IPS DF 6.9 (cell line): ENCODE results near the gene ADARB2.

ENCODE experiments used
- DNase-seq: peaks from one replicate; pipeline ENCODE4 v3.0.0-alpha.2; 2013; ENCODE audit warnings: low read depth, low spot score
- H3K27ac ChIP-seq: one replicate; pipeline ENCODE4 v1.5.1; 2013; ENCODE audit warnings: low read length, control low read depth
- H3K27me3 ChIP-seq: 2 replicates; pipeline ENCODE4 v1.6.1; 2013; ENCODE audit warnings: mild to moderate bottlenecking, low read length; ENCODE audit not compliant: control insufficient read depth, insufficient read depth
- H3K36me3 ChIP-seq: 2 replicates; pipeline ENCODE4 v1.6.1; 2013; ENCODE audit warnings: low read length; ENCODE audit not compliant: control insufficient read depth, insufficient read depth
- H3K4me1 ChIP-seq: 2 replicates; pipeline ENCODE4 v1.6.1; 2013; ENCODE audit warnings: low read length; ENCODE audit not compliant: control insufficient read depth, insufficient read depth
- H3K4me3 ChIP-seq: 2 replicates; pipeline ENCODE4 v1.5.1; 2013; ENCODE audit warnings: mild to moderate bottlenecking, low read length
- H3K9me3 ChIP-seq: 2 replicates; pipeline ENCODE4 v1.6.1; 2013; ENCODE audit warnings: low read length, inconsistent platforms; ENCODE audit not compliant: control insufficient read depth, insufficient read depth
- WGBS: extraction: QIAGEN DNeasy Blood & Tissue Kit; methylation state at CpG from one replicate; pipeline ENCODE4 v1.1.7; 2013; ENCODE audit warnings: mixed read lengths, missing lambda C conversion rate; ENCODE audit not compliant: insufficient read length, insufficient coverage; 5-methylcytosine and 5-hydroxymethylcytosine counted together

Gene ADARB2

GRCh38 chr10:1674501-1674900 lies 62.8 kb downstream of the ADARB2 start:
- Histone ChIP-seq H3K9me3 (no peaks in the 10 kb centered on the region), H3K27me3 (no peaks in the 10 kb centered on the region), H3K27ac (no peak overlapping the region), H3K4me1 (peaks cover 4% of the 10 kb centered on the region; the same call in 1 of the 2 replicates), H3K4me3 (no peak overlapping the region), H3K36me3 (no peaks in the 10 kb centered on the region)
- no peak for DNase-seq
- no CpG with 5 or more reads among the region's 11 CpGs for WGBS

GRCh38 chr10:1673568-1674345 lies 63.6 kb downstream of the ADARB2 start:
- WGBS, result no CpG with 5 or more reads among the region's 21 CpGs
- Histone ChIP-seq H3K27ac (no peak overlapping the region), H3K4me1 (0 out of 2 replicates have a peak, but pooled peaks cover 3% of the 10 kb centered on the region), H3K9me3 (no peaks in the 10 kb centered on the region), H3K4me3 (no peak overlapping the region), H3K27me3 (no peaks in the 10 kb centered on the region), H3K36me3 (no peaks in the 10 kb centered on the region)
- no peak for DNase-seq

GRCh38 chr10:1672001-1672781 lies 65.1 kb downstream of the ADARB2 start:
- Histone ChIP-seq H3K36me3 (no peaks in the 10 kb centered on the region), H3K4me3 (no peak overlapping the region), H3K4me1 (no peaks in the 10 kb centered on the region), H3K27ac (no peak overlapping the region), H3K27me3 (no peaks in the 10 kb centered on the region), H3K9me3 (no peaks in the 10 kb centered on the region)
- WGBS, result no CpG with 5 or more reads among the region's 37 CpGs
- DNase-seq, result no peak

- H3K27me3 ChIP-seq, result no peaks in the 10 kb centered on the region
- no CpG with 5 or more reads among the region's 20 CpGs for WGBS
These were observed 65.8 kb downstream of the ADARB2 start for GRCh38 chr10:1671366-1672000.

GRCh38 chr10:1670541-1671365 lies 66.6 kb downstream of the ADARB2 start:
- H3K27me3 ChIP-seq, result no peaks in the 10 kb centered on the region
- H3K4me1 ChIP-seq, result no peaks in the 10 kb centered on the region
- no peak for DNase-seq
- no CpG with 5 or more reads among the region's 32 CpGs for WGBS
- no peak overlapping the region for H3K4me3 ChIP-seq
- H3K36me3 ChIP-seq, result no peaks in the 10 kb centered on the region
- H3K9me3 ChIP-seq, result no peaks in the 10 kb centered on the region
- H3K27ac ChIP-seq, result no peak overlapping the region

More at GRCh38 chr10:1671366-1672000, 65.8 kb downstream of the ADARB2 start:
- Histone ChIP-seq H3K4me1 (no peaks in the 10 kb centered on the region), H3K4me3 (no peak overlapping the region), H3K27ac (no peak overlapping the region), H3K9me3 (no peaks in the 10 kb centered on the region), H3K36me3 (no peaks in the 10 kb centered on the region)
- no peak for DNase-seq

- H3K27me3 ChIP-seq, result no peaks in the 10 kb centered on the region
- H3K36me3 ChIP-seq, result no peaks in the 10 kb centered on the region
- H3K27ac ChIP-seq, result no peak overlapping the region
- DNase-seq, result no peak
- no peak overlapping the region; the same call in 1 of the 2 replicates for H3K4me3 ChIP-seq
- no peaks in the 10 kb centered on the region for H3K9me3 ChIP-seq
- H3K4me1 ChIP-seq, result no peaks in the 10 kb centered on the region; the same call in 1 of the 2 replicates
These were observed 67.9 kb downstream of the ADARB2 start for GRCh38 chr10:1669433-1669832.

GRCh38 chr10:1668399-1668798 lies 68.9 kb downstream of the ADARB2 start:
- Histone ChIP-seq H3K9me3 (no peaks in the 10 kb centered on the region), H3K4me3 (no peak overlapping the region), H3K27ac (no peak overlapping the region), H3K4me1 (no peaks in the 10 kb centered on the region; the same call in 1 of the 2 replicates), H3K27me3 (no peaks in the 10 kb centered on the region), H3K36me3 (no peaks in the 10 kb centered on the region)
- WGBS, result no CpG with 5 or more reads among the region's 5 CpGs
- DNase-seq, result no peak

- H3K27me3 ChIP-seq, result no peaks in the 10 kb centered on the region
- H3K36me3 ChIP-seq, result no peaks in the 10 kb centered on the region
- H3K9me3 ChIP-seq, result no peaks in the 10 kb centered on the region
- no peak overlapping the region for H3K27ac ChIP-seq
- DNase-seq, result no peak
- H3K4me1 ChIP-seq, result no peaks in the 10 kb centered on the region; the same call in 1 of the 2 replicates
- H3K4me3 ChIP-seq, result no peak overlapping the region
These were observed 69.9 kb downstream of the ADARB2 start for GRCh38 chr10:1667392-1667791.

- no peaks in the 10 kb centered on the region for H3K27me3 ChIP-seq
These were observed 71.2 kb downstream of the ADARB2 start for GRCh38 chr10:1666147-1666546.

GRCh38 chr10:1665681-1666080 lies 71.6 kb downstream of the ADARB2 start:
- no CpG with 5 or more reads among the region's 10 CpGs for WGBS
- Histone ChIP-seq H3K27me3 (no peaks in the 10 kb centered on the region), H3K27ac (no peak overlapping the region), H3K4me1 (no peaks in the 10 kb centered on the region; the same call in 1 of the 2 replicates), H3K4me3 (no peak overlapping the region), H3K9me3 (no peaks in the 10 kb centered on the region), H3K36me3 (no peaks in the 10 kb centered on the region)
- no peak for DNase-seq

More at GRCh38 chr10:1666147-1666546, 71.2 kb downstream of the ADARB2 start:
- no peak overlapping the region for H3K4me3 ChIP-seq
- WGBS, result no CpG with 5 or more reads among the region's 20 CpGs
- DNase-seq, result no peak
- H3K4me1 ChIP-seq, result no peaks in the 10 kb centered on the region; the same call in 1 of the 2 replicates
- no peaks in the 10 kb centered on the region for H3K9me3 ChIP-seq
- no peak overlapping the region for H3K27ac ChIP-seq
- no peaks in the 10 kb centered on the region for H3K36me3 ChIP-seq
